Right ventricle myocardium superior (tissue), 1 donor: Measurements from ENCODE around the gene PDGFA. TPM values are rescaled to one million over a fixed set of nuclear protein-coding genes. Genes with fewer than 3 reads are reported as not detected.

ENCODE experiments used
- ATAC-seq: fragments of 200-7000 bp; cut with Tn5 transposase; one replicate; pipeline ENCODE4 v1.9.1; 2020; ENCODE audit warnings: mild to moderate bottlenecking; ENCODE audit not compliant: poor library complexity
- DNase-seq: peaks from one replicate; pipeline ENCODE4 v3.0.0-alpha.2; 2020
- intact Hi-C: fragments of 100-400 bp; cut with DNase I; formaldehyde crosslinking; loops from one replicate; pipeline ENCODE4 v1.11.2; 2022
- total RNA-seq: library from RNA; stranded (reverse); fragmentation: NEBNext Ultra II Directional; extraction: Animal tissue kit (Norgen Biotek cat#: 25700); gene quantifications from one replicate; pipeline ENCODE4 v1.2.1, GENCODE V29; 2021
- donor health status: DM: no; HTN: yes; CAD: no; lungs with severe emphysema.

The PDGFA gene
- total RNA-seq, 1 donor from 2014 or later, result 34.5 TPM

DNA sequence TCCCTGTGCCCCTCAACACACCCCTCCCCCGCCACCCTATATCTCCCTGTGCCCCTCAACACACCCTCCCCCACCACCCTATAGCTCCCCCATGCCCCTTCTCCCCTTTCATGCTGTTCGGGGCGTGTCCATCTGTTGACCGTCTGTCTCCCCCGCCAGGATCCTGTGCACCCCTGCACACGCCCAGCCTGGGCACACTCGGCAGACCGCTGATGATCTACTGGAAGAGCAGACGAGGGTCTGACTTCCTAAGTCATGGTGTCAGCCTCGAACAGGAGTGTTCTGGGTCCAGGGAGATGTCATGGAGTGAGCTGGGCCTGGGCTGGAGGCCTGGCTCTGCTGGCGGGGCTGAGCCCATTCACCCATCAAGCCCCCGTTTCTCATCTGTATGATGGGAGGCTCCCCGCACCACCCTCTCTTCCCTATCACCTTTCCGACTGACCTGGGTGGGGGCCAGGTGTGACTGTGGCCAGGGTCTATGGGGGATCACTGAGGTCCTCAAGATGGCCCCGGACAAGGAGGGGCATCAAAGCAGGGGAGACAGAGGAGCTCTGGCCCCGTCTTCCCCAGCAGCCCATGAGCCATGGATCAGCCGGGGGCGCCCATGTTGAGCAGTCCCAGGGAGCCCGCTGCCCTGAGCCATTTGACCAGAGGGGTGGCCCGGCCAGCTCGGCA, 48.3 kb downstream of the PDGFA start:
- ATAC-seq, result no peak
- no peak for DNase-seq
- intact Hi-C loops, result no loop called here

DNA sequence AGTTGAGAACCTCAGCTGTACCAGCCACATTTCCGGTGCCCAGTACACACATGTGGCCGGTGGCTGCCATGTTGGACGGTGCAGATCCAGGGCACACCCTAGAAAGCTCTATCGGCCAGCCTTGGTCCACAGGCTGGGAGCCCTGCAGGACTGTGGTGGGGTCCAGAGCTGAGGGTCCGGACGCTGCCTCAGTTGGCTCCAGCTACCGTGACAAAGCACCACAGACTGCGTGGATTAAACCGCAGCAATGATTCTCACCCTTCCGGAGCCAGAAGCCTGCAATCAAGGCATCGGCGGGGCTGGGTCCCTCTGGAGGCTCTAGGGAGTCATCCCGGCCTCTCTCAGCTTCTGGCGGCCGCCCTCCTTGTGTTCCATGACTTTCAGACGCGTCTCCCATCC, 50.1 kb downstream of the PDGFA start:
- DNase-seq (no peak), ATAC-seq (no peak)
- intact Hi-C loops, result no loop called here

DNA sequence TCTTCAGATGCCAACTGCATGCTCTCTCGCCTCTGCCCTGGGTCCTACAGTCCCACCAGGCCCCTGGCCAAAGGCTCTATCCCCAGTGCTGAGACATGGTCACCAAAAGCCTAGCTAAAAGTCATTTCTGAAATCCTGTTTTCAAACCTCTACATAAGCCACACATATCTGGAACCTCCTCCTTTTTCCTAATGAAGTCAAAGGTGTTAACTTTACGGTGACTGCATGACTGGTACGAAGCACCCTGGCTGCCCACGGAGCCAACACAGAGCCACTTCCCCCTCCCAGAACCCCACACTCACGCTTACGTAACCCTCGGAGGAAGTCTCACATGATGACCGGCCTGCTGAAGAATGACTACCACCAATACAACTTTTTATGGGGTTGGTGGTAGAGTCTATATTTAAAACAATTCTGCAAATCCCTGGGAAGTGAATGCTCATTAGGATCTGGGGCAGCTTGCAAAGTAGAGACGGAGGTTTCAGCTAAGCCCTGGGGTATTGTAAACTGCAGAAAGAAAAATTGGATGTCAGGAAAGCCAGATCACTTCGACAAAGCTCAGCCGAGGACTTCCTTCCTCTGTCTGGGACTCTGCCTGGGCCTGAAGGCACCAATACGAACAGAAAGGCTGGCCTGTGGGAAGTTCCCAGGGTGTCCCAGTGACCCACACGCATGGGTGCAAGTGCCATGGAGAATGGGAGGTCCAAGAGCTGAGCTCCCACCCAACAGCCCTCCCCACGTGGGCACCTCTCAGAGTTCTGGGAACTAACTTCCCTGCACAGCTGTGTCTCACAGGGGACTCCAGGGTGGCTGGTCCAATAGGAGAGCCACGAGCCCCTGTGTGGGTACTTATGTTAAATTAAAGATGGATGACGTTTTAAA, 50.7 kb downstream of the PDGFA start:
- no peak for ATAC-seq
- no peak for DNase-seq
- intact Hi-C loops, result no loop called here

DNA sequence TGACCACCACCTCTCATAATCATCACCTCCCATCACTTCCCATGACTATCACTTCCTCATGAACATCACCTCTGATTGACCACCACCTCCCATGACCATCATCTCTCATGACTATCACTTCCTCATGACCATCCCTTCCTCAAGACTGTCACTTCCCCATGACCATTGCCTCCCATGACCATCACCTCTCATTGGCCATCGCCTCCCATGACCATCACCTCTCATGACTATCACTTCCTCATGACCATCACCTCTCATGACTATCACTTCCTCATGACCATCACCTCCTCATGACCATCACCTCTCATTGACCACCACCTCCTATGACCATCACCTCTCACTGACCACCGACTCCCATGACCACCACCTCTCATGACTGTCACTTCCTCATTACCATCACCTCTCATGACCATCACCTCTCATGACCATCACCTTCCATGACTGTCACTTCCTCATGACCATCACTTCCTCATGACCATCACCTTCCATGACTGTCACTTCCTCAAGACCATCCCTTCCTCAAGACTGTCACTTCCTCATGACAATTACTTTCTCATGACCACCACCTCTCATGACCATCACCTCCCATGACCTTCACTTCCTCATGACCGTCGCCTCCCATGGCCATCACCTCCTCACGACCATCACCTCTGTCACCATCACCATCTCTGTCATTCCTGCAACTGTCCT, 51.6 kb downstream of the PDGFA start:
- ATAC-seq (no peak), DNase-seq (no peak)
- intact Hi-C loops, result no loop called here

DNA sequence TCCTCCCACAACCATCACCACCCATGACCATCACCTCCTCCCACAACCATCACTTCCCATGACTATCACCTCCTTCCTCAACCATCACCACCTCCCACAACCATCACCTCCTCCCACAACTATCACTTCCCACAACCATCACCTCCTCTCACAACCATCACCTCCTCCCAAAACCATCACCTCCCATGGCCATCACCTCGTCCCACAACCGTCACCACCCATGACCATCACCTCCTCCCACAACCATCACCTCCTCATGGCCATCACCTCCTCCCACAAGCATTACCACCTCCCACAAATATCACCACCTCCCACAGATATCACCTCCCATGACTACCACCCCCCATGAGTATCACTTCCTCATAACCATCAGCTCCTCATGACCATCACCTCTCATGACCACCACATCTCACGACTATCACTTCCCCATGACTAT, 52.2 kb downstream of the PDGFA start:
- no peak for ATAC-seq
- intact Hi-C loops, result no loop called here
- DNase-seq, result no peak

DNA sequence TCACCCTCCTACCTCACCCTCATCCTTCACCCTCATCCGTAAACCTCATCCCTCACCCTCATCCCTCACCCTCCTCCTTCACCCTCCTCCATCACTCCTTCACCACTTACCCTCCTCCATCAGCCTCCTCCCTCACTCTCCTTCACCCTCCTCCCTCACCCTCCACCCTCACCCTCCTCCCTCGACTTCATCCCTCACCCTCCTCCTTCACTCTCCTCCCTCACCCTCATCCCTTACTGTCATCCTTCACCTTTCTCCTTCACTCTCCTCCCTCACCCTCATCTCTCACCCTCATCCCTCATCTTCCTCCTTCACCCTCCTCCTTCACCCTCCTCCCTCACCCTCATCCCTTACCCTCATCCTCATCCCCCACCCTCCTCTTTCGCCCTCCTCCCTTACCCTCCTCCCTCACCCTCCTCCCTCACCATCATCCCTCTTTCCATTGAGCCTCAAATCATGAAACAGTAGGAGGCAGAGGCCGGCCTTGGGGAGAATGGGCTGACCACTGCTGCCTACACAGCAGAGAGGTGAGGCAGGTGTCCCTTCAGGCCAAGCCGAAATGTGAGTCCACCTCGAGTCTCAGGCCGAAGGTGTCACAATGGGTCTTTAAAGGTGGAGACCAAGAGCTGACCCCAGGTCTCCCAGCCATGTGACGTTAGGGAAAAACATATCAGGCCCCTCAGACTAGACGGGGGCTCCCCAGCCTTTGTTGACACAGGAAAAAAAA, 53.0 kb downstream of the PDGFA start:
- intact Hi-C loops, result no loop called here
- ATAC-seq (no peak), DNase-seq (no peak)

DNA sequence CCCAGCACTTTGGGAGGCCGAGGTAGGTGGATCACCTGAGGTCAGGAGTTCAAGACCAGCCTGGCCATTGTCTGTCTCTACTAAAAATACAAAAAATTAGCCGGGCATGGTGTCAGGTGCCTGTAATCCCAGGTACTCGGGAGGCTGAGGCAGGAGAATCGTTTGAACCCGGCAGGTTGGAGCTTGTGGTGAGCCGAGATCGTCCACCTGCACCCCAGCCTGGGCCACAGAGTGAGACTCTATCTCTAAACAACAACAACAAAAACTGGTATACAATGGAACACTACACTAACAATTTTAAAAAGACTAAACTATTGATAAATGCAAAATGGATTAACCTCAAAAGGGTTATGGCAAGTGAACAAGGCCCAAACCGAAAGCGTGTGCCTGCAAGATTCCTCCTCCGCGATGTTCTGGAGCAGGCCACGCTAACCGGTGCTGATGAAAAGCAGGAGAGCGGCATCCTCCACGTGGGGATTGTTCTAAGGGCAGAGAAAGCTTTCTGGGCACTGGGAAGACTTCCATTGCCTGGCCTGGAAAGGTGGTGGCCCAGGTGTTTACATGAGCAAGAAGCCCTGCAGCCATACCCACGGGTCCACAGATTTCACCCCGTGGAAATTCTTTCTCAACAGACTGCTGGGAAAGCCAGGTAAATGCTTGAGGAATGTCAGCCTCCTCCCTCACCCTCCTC, 53.8 kb downstream of the PDGFA start:
- intact Hi-C loops, result no loop called here
- no peak for DNase-seq

DNA sequence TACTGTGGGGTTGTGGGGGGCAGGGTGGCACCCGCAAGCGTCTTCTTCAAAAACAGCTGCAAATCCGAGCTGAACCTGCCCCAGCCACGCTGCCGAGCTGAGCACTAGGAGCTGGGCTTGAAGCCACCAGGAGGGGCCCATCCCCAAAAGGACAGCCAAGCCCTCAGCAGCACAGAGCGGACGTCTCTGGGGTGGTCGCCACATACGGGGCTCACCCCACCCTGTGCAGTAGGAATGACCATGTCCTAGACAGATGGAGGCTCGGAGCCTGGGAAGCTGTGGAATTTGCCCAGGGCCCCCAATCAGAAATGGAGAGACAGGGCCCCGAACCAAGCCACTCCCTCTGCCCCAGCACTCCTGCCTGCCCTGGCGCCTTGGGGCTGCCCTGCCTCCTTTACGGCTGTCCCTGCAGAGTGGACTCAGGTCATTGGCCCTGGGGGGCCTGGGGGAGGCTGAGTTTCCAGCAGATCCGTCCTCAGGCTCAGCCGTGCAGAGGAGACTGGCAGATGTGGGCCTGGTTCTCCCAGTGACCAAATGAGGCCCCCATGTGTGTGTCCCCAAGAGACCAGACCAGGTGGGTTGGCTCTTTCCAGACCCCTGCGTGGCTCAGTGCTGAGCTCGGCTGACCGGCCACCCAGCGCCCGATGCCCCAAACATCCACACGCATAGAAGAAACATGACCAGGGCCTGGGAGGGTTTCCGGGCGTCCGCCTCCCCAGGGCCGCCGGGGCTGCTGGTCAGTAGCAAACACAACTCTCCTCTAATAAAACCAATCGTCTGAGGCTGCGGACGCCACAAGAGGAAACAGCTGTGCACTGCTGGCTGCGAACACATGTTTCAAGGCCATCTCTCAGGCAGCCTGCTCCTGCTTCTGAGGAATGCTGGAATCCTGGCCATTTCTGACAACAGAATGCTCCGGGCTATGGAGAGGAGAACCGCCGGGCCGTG, 54.9 kb downstream of the PDGFA start:
- DNase-seq (peak; percentile 63), ATAC-seq (peak; percentile 44)
- intact Hi-C loops, result no loop called here

More for the DNA sequence above, 53.8 kb downstream of the PDGFA start:
- ATAC-seq, result no peak

DNA sequence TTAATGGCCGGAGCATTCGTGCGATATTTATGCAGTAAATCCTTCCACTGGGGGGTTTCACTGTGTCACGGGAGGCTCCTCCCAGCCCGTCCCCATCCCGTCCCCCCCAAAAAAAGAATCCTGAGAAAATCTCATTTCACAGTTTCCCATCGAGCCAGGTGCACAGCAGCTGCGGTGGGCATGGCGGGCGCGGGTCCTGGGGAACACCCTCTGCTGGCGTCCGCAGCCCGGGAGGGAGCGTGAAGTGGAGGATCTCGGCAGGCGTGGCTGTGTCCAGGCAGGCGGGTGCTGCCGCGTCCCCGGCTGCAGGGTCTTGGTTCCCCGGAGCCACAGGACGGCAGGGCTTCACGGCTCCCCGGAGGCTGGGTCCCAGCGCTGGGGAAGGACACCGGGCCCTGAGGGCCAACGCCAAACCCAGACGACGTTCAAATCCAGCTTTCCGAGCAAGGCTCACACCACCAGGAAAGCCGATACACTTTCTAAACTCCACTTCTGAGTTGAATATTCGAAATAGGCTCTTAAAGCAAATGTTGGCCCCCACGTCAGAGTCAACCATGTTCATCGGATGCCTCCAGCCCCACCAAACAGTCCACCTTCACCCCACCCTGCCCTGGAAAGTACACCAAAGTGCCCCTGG, 55.7 kb downstream of the PDGFA start:
- ATAC-seq (no peak), DNase-seq (no peak)
- intact Hi-C loops, result no loop called here

DNA sequence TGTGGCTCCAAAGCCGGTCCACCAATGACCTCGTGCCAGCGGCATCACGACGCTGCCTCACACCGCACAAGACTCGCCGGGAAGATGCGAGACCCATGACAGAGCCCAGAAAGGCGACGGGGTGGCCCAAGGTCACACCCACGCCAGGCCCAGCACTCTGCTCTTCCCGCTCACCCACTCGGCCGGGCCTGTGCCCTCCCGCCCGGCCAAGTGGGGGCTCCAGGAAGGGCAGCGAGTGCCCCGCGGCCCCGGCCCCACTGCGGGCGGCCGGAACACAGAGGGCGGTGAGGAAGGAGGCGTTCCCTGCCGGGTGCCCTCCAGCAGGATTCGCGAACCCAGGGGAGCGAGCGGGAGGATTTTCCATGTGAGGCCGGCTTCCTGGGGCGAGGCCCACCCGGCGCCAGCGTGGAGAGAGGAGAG, 56.3 kb downstream of the PDGFA start:
- intact Hi-C loops, result no loop called here
- no peak for ATAC-seq
- no peak for DNase-seq

DNA sequence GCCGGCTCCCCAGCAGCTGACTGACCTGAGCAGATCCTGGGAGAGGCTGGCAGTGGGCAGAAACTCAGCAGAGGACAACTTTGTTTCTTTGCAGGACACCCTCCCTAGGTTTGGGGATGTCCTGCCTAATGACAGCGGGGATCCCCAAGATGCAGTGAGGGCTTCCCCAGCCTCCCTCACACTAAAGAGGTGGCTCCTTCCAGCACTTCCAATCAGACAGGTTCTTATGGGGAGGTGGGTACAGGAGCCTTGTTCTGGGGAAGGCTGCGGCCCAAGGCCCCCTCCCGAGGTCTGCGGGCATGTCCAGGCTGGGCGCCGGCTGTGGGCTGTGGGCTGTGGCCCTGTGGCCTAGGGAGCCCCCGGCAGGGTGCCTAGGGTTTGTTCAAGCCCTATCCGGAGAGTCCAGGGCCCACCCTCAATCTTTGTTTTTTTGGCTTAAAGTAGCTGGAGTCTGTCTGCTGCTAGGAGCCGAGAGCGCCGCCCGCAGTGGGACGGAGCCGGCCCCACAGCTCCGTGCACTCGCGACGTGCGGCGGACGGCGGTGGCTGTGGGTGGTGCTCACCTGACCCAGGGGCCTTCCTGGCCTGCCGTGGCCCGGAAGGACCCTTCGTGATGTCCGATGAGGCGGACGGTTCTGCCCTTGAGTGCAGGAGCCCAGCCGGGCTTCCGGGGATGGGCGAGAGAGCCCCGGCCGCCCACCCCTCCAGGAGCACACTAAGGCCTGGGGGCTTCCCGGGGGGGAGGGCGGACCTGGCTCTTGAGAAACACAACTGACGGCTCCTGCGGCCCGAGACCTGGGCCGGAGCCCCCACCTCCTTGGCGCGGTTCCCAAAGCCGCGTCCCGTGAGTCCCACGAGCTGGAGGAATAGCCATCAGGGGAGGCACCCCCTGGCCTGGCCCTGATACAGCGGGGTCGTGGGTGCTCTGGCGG, 57.2 kb downstream of the PDGFA start:
- no peak for ATAC-seq
- DNase-seq, result no peak
- intact Hi-C loops, result no loop called here

DNA sequence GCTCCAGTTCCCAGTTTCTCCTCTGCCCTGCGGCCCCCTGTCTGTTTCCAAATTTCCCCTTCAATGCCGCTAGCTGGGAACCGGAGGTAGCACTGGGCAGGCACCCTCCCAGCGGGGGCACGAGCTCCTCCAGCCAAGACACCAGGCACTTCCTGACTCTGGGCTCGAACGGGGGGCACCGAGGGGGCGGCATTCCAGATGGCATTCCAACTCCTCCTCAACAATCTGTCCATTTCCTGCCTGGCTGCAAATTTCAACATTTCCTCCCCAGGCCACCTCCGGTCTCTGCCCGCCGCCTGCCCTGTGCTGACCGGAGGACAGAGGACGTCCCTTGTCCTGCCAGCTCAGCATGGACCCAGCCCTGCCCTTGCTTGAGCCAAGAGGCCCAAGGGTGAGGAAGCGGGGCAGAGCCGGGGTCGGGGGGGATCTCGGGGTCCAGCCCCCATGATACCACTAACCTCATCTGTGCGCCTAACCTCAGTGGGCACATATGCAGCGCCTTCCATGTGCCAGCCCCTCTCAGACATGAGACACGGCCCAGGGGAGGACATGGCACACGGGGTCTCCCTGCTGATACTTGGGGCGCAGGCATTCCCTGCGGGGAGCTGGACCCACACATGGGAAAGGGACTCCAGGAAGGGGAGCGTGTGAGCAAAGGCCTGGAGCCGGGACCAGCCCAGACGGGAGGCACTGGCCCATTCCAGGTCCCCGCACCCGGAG, 58.0 kb downstream of the PDGFA start:
- intact Hi-C loops, result no loop called here
- DNase-seq, result no peak
- ATAC-seq, result no peak

DNA sequence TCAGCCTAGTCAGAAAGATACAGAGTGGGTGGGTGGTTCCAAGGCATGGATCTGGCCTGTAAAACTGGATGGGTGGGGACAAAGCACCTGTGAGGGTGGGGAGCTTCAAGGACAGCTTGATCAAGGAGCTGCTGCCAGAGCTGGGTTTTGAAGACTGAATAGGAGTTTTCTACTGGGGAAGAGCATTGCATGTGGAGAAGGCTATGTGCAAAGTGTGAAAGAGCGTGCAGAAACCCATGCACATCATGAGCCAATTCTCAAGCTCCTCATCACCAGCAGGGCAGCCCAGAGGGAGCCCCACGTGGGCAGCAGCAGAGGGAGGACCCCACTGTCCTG, 58.6 kb downstream of the PDGFA start:
- DNase-seq (no peak), ATAC-seq (no peak)
- intact Hi-C loops, result no loop called here

DNA sequence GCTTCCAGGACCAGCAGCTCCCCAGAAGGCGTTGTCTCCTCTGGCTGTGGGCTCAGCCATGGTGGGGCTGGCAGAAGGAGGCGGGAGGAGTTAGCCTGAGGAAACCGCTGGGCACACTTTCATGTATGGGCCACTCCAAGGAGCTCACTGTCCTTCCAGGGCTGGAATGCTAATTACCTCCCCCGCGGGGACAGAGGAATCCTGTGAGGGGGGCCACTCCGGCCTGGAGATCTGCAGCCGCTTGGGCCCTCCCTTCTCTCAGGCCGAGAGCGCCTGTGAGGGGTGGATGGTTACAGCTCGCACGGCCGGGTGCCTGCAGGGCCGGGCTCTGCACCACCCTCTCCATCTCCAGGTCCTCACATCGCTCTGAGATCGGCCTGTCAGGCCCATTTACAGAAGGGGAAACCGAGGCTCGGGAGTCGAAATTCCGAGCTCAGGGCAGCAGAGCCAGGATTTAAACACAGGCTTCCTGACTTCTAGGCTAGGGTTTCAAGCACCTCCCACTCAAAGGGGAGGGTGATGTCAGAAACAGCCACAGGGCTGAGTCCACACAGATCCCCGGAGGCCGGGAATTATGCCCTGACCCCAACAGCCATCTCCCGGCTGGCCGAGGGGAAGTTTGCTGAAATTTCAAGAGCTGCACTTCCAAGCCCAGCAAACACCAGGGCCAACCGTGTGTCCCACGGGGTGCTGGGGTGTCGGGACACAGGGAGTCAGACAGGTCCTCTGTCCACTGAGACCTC, 59.1 kb downstream of the PDGFA start:
- intact Hi-C loops, result no loop called here
- ATAC-seq (peak; percentile 56), DNase-seq (peak; percentile 38)
